ENCODE results near the gene SLC7A1. TPM values are rescaled to one million over a fixed set of nuclear protein-coding genes. Genes with fewer than 3 reads are reported as not detected.

Gene SLC7A1
- total and polyA plus RNA-seq, 8 donors: 2.3 to 95.1 (median 21.2) TPM

GRCh38 chr13:29594710-29595379 is 643 bp downstream of the SLC7A1 start:
- DNase-seq: peak; percentile 61 to 82
- H3K36me3 ChIP-seq: no peaks in the 10 kb centered on the region
- intact Hi-C loops (cut with DNase I; ENCODE audit: low total_unique reads): no loop called here
- peak overlapping the region; percentile 91 to 98 (median 94) for H3K27ac ChIP-seq
- WGBS, 5 donors: 0 to 2% (median 1%) methylated on average over 11 to 75 of the region's 75 CpGs
- no peaks in the 10 kb centered on the region for H3K27me3 ChIP-seq
- no peak for TF ChIP-seq EP300 (IDR thresholded peaks at IDR 0.05)
- peak in 2 of 3 donors; percentile 4 to 5 for TF ChIP-seq POLR2AphosphoS5 (IDR thresholded peaks at IDR 0.05)
- H3K4me1 ChIP-seq: peaks cover 4 to 47% (median 25%) of the 10 kb centered on the region in 4 donors
- H3K4me3 ChIP-seq: peak overlapping the region; percentile 79 to 90 (median 85)
- no peaks in the 10 kb centered on the region for H3K9me3 ChIP-seq

GRCh38 chr13:29594303-29594709 is 1.2 kb downstream of the SLC7A1 start:
- TF ChIP-seq CTCF (IDR thresholded peaks at IDR 0.05) (no peak), POLR2A (IDR thresholded peaks at IDR 0.05) (no peak), POLR2AphosphoS5 (IDR thresholded peaks at IDR 0.05) (peak; percentile 21 to 59 (median 55))
- Histone ChIP-seq H3K27me3 (no peaks in the 10 kb centered on the region), H3K36me3 (no peaks in the 10 kb centered on the region), H3K4me3 (peak overlapping the region; percentile 79 to 90 (median 85)), H3K27ac (peak overlapping the region; percentile 91 to 98 (median 94)), H3K4me1 (peaks cover 4 to 52% (median 31%) of the 10 kb centered on the region in 4 donors), H3K9me3 (no peaks in the 10 kb centered on the region)
- WGBS, 5 donors: 7 to 17% (median 10%) methylated on average over 9 of the region's 9 CpGs
- intact Hi-C loops (cut with DNase I; ENCODE audit: low total_unique reads): no loop called here
- peak; percentile 53 to 80 for DNase-seq

- Histone ChIP-seq H3K27me3 (no peaks in the 10 kb centered on the region), H3K9me3 (no peaks in the 10 kb centered on the region), H3K4me1 (peaks cover 4 to 57% (median 35%) of the 10 kb centered on the region in 4 donors), H3K36me3 (no peaks in the 10 kb centered on the region), H3K4me3 (peak overlapping the region; percentile 79 to 90 (median 85)), H3K27ac (peak overlapping the region in 4 of 5 donors; percentile 91 to 98 (median 94))
- DNase-seq: no peak
- intact Hi-C loops (cut with DNase I; ENCODE audit: low total_unique reads): no loop called here
- no peak for TF ChIP-seq EP300 (IDR thresholded peaks at IDR 0.05)
- TF ChIP-seq CTCF (IDR thresholded peaks at IDR 0.05): no peak
- TF ChIP-seq POLR2AphosphoS5 (IDR thresholded peaks at IDR 0.05): no peak
- TF ChIP-seq POLR2A (IDR thresholded peaks at IDR 0.05): no peak
- 38 to 49% (median 40%) methylated on average over 8 of the region's 8 CpGs for WGBS, 5 donors
Observed at GRCh38 chr13:29593605-29594297, 1.7 kb downstream of the SLC7A1 start.

GRCh38 chr13:29591310-29591709 is 4.2 kb downstream of the SLC7A1 start:
- intact Hi-C loops (cut with DNase I; ENCODE audit: low total_unique reads): no loop called here
- H3K4me1 ChIP-seq: peaks cover 4 to 78% (median 38%) of the 10 kb centered on the region in 4 donors
- WGBS, 5 donors: 68 to 83% (median 75%) methylated on average over 5 of the region's 5 CpGs
- TF ChIP-seq POLR2A (IDR thresholded peaks at IDR 0.05) (no peak), EP300 (IDR thresholded peaks at IDR 0.05) (no peak), CTCF (IDR thresholded peaks at IDR 0.05) (no peak), POLR2AphosphoS5 (IDR thresholded peaks at IDR 0.05) (no peak)
- no peaks in the 10 kb centered on the region for H3K27me3 ChIP-seq
- H3K4me3 ChIP-seq: no peak overlapping the region
- no peaks in the 10 kb centered on the region for H3K9me3 ChIP-seq
- peak overlapping the region in 1 of 5 donors; percentile 98 for H3K27ac ChIP-seq
- H3K36me3 ChIP-seq: no peaks in the 10 kb centered on the region
- DNase-seq: no peak
